Measurements from ENCODE around the gene OPRPN. TPM values are rescaled to one million over a fixed set of nuclear protein-coding genes. Genes with fewer than 3 reads are reported as not detected.

The OPRPN gene
- polyA plus RNA-seq, 2 of the 4 experiments (the other 2 are of a cell fraction), result not detected

DNA sequence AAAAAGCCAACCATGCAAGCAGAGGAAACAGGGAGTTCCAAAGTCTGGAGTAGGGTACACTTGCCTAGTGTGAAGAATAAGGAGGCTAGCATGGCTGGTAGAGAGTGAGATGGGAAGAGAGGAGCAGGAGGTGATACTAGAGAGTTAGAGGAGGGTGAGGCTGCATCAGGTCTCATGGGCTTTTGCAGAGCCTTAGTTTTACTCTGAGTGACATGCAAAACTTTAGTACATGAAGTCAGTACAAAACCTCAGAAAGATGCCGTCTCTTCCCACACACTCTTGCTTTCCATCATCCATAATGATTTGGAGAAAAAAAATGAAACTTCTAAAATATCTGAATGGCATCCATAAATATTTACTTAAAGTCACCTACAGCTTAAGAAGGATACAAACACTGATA lies 5.0 kb downstream of the OPRPN start:
- ATAC-seq, result no peak
- POLR2A ChIA-PET, result no interaction called here
- WGBS (ENCODE audit: missing lambda C conversion rate), result 74% methylated on average over 1 of the region's 1 CpG
- Histone ChIP-seq H3K9me3 (no peaks in the 10 kb centered on the region), H3K4me3 (no peak overlapping the region), H3K4me1 (no peaks in the 10 kb centered on the region), H3K4me2 (no peak overlapping the region), H3K27ac (no peak overlapping the region)
- no peak for FAIRE-seq
- CTCF ChIA-PET, result no interaction called here
- DNase-seq (ENCODE audit: low read depth in 1 of 2, low spot score in 1 of 2), result no peak
- TF ChIP-seq, protein P1, sequence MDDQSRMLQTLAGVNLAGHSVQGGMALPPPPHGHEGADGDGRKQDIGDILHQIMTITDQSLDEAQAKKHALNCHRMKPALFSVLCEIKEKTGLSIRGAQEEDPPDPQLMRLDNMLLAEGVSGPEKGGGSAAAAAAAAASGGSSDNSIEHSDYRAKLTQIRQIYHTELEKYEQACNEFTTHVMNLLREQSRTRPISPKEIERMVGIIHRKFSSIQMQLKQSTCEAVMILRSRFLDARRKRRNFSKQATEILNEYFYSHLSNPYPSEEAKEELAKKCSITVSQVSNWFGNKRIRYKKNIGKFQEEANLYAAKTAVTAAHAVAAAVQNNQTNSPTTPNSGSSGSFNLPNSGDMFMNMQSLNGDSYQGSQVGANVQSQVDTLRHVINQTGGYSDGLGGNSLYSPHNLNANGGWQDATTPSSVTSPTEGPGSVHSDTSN (IDR thresholded peaks at IDR 0.05), result no peak
- TF ChIP-seq RNF2 (IDR thresholded peaks at IDR 0.05; ENCODE audit: borderline replicate concordance, low read depth) (no peak), SMC3 (IDR thresholded peaks at IDR 0.05) (no peak), JUNB (IDR thresholded peaks at IDR 0.05) (no peak), CEBPB (IDR thresholded peaks at IDR 0.05) (no peak), ESRRA (IDR thresholded peaks at IDR 0.05; ENCODE audit: borderline replicate concordance, low read length) (no peak), HOXA7 (CRISPR knock-in tag; IDR thresholded peaks at IDR 0.05) (no peak), TFCP2L1 (CRISPR knock-in tag; IDR thresholded peaks at IDR 0.05) (no peak), GATA3 (IDR thresholded peaks at IDR 0.05; ENCODE audit: borderline replicate concordance) (no peak), NPAS2 (CRISPR knock-in tag; IDR thresholded peaks at IDR 0.05; ENCODE audit: borderline replicate concordance) (no peak), CHD4 (IDR thresholded peaks at IDR 0.05; ENCODE audit: borderline replicate concordance) (no peak), HOXB13 (CRISPR knock-in tag; IDR thresholded peaks at IDR 0.05; ENCODE audit: low read depth) (no peak)

DNA sequence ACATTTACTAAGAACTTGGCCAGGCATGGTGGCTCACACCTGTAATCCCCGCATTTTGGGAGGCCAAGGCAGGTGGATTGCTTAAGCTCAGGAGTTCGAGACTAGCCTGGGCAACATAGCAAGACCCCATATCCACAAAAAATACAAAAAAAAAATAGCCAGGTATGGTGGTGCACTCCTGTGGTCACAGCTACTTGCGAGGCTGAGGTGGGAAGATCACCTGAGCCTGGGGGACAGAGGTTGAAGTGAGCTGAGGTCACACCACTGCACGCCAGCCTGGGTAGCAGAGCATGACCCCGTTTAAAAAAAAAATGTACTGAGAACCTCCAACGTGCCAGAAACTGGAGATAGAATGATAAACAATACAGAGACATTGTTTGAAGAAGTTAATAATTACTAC lies 8.0 kb downstream of the OPRPN start:
- ATAC-seq (no peak), FAIRE-seq (no peak), DNase-seq (ENCODE audit: low read depth in 1 of 2, low spot score in 1 of 2) (no peak)
- H3K4me3 ChIP-seq, result no peak overlapping the region
- ChIA-PET POLR2A (no interaction called here), CTCF (no interaction called here)
- no peak overlapping the region for H3K27ac ChIP-seq
- H3K9me3 ChIP-seq, result no peaks in the 10 kb centered on the region
- no peak overlapping the region for H3K4me2 ChIP-seq
- H3K4me1 ChIP-seq, result no peaks in the 10 kb centered on the region
- 11% methylated on average over 6 of the region's 6 CpGs for WGBS (ENCODE audit: missing lambda C conversion rate)
- TF ChIP-seq, protein P2, sequence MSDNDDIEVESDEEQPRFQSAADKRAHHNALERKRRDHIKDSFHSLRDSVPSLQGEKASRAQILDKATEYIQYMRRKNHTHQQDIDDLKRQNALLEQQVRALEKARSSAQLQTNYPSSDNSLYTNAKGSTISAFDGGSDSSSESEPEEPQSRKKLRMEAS (IDR thresholded peaks at IDR 0.05), result no peak
- TF ChIP-seq ESRRA (IDR thresholded peaks at IDR 0.05; ENCODE audit: borderline replicate concordance, low read length) (no peak), HEYL (CRISPR knock-in tag; IDR thresholded peaks at IDR 0.05) (no peak), HOXB5 (CRISPR knock-in tag; IDR thresholded peaks at IDR 0.05) (no peak), CBX8 (IDR thresholded peaks at IDR 0.05) (no peak), RFX5 (IDR thresholded peaks at IDR 0.05) (no peak), CHD4 (IDR thresholded peaks at IDR 0.05; ENCODE audit: borderline replicate concordance) (no peak), EHF (CRISPR knock-in tag; IDR thresholded peaks at IDR 0.05) (no peak), PHF8 (IDR thresholded peaks at IDR 0.05; ENCODE audit: borderline replicate concordance, low read depth) (no peak), EHMT2 (IDR thresholded peaks at IDR 0.05; ENCODE audit: low read depth) (no peak)
- TF ChIP-seq, protein P3, sequence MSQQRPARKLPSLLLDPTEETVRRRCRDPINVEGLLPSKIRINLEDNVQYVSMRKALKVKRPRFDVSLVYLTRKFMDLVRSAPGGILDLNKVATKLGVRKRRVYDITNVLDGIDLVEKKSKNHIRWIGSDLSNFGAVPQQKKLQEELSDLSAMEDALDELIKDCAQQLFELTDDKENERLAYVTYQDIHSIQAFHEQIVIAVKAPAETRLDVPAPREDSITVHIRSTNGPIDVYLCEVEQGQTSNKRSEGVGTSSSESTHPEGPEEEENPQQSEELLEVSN (IDR thresholded peaks at IDR 0.05; ENCODE audit: borderline replicate concordance, low read depth), result no peak

DNA sequence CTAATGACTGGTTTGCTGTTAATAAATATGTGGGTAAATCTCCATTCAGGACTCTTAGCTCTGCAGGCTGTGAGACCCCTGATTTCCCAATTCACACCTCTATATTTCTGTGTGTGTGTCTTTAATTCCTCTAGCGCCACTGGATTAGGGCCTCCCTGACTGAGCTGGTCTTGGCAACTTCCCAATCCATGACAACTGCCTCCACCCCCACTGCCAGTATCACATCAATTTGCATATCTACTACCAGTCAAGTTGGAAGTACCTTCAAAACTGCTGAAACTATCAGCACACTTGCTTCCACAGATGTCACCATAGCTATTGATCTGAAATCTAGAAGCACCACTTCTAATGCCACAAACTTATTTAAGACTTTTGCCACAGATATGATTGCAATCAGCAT lies 27.6 kb downstream of the OPRPN start:
- POLR2A ChIA-PET, result no interaction called here

More for the DNA sequence above, 27.6 kb downstream of the OPRPN start:
- WGBS (ENCODE audit: missing lambda C conversion rate), result 67% methylated on average over 1 of the region's 1 CpG
- FAIRE-seq (no peak), DNase-seq (ENCODE audit: low read depth in 1 of 2, low spot score in 1 of 2) (no peak), ATAC-seq (no peak)
- H3K4me2 ChIP-seq, result no peak overlapping the region
- CTCF ChIA-PET, result interaction anchor here (0.6 kb wide), 1 partner anchor 57 kb away, joined by 3 read pairs; no protein-coding TSS in a partner anchor
- H3K4me1 ChIP-seq, result no peaks in the 10 kb centered on the region
- H3K9me3 ChIP-seq, result no peaks in the 10 kb centered on the region
- TF ChIP-seq RNF2 (IDR thresholded peaks at IDR 0.05; ENCODE audit: borderline replicate concordance, low read depth) (no peak), SMC3 (IDR thresholded peaks at IDR 0.05) (no peak), ESRRA (IDR thresholded peaks at IDR 0.05; ENCODE audit: borderline replicate concordance, low read length) (no peak), GATA3 (IDR thresholded peaks at IDR 0.05; ENCODE audit: borderline replicate concordance) (no peak), FOXS1 (CRISPR knock-in tag; IDR thresholded peaks at IDR 0.05) (no peak), ZNF302 (CRISPR knock-in tag; IDR thresholded peaks at IDR 0.05) (no peak), MAZ (IDR thresholded peaks at IDR 0.05; ENCODE audit: borderline replicate concordance, low read depth, low read length) (no peak), JUNB (IDR thresholded peaks at IDR 0.05) (no peak), POLR2A (IDR thresholded peaks at IDR 0.05; ENCODE audit: low read length) (no peak)
- TF ChIP-seq, protein P4, sequence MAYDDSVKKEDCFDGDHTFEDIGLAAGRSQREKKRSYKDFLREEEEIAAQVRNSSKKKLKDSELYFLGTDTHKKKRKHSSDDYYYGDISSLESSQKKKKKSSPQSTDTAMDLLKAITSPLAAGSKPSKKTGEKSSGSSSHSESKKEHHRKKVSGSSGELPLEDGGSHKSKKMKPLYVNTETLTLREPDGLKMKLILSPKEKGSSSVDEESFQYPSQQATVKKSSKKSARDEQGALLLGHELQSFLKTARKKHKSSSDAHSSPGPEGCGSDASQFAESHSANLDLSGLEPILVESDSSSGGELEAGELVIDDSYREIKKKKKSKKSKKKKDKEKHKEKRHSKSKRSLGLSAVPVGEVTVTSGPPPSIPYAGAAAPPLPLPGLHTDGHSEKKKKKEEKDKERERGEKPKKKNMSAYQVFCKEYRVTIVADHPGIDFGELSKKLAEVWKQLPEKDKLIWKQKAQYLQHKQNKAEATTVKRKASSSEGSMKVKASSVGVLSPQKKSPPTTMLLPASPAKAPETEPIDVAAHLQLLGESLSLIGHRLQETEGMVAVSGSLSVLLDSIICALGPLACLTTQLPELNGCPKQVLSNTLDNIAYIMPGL (CRISPR knock-in tag; IDR thresholded peaks at IDR 0.05; ENCODE audit: borderline replicate concordance), result no peak
- TF ChIP-seq, protein P5, sequence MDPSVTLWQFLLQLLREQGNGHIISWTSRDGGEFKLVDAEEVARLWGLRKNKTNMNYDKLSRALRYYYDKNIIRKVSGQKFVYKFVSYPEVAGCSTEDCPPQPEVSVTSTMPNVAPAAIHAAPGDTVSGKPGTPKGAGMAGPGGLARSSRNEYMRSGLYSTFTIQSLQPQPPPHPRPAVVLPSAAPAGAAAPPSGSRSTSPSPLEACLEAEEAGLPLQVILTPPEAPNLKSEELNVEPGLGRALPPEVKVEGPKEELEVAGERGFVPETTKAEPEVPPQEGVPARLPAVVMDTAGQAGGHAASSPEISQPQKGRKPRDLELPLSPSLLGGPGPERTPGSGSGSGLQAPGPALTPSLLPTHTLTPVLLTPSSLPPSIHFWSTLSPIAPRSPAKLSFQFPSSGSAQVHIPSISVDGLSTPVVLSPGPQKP (IDR thresholded peaks at IDR 0.05; ENCODE audit: low read depth, low read length), result no peak
- H3K4me3 ChIP-seq, result no peak overlapping the region
- no peak overlapping the region for H3K27ac ChIP-seq

All from A549 (cell line).